NCI-H2227 (cell line): ENCODE data around the gene HECTD1.
"Not testable (repeated sequence)": the region's sequence is repeated elsewhere in the genome, so short reads cannot be mapped to it uniquely, and the experiment has no call there.

Experiments
- DNase-seq: peaks from one replicate; lab custom pipeline; 2025; ENCODE audit not compliant: unreplicated experiment; lab: John Stamatoyannopoulos, UW

The HECTD1 gene

DNA sequence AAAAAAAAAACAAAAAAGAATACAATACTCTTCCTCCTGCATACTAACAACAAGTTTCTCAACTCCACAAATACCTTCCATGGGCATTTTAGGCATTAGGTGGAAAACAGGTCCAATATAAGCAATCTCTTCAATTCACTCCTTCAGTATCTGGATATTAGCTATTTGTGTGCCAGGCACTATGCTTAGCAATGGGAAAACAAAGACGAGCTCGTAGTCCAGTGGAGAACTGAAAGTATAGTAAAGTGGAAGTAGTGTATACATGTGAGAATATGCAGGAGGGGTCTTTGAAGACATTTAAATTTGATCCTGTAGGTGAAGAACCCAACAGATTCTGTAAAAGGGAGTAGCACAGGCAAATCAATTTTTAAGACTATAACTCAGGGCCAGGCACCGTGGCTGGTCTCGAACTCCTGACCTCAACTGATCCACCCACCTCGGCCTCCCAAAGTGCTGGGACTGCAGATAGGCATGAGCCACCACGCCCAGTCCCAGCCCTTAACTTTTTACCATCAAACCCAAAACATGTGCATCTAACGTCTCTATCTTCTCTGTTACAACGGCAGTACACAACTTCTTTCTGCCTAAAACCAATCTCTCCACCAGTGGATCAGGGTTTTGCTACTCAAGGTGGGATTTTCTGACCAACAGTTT, 10.6 kb downstream of the HECTD1 start:
- no peak for DNase-seq

DNA sequence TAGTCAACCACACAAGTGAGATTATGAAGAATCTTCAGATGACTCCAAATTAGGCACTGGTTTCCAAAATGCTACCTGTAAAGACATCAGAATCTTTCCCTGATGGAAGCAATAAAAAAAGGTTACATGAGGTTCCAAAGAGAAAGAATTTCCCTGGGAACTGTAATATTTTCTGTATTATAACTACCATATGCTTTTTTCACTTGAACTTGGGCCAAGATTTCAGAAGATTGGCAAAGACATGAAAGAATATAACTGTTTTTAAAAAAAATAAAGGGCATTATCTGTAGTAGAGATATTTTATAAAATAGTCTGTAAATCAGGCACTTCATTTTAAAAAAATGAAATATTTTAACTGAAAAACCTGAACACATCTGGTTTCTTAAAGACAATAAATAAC, 12.9 kb downstream of the HECTD1 start:
- no peak for DNase-seq

DNA sequence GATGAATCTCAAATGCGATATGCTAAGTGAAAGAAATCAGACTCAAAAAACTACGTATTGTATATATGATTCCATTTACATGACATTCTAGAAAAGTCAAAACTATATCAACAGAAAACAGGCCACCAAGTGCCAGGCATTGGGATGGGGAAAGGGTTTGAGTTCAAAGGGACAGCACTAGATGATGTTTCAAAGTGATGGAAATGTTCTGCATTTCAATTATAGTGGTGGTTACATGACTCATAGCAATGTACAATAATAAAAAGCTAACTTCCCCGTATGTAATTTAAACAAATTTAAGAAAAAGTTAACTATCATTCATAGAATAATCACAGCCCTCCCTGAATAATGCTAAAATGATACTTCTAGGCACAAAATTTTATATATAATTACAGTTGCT, 13.5 kb downstream of the HECTD1 start:
- DNase-seq = no peak

DNA sequence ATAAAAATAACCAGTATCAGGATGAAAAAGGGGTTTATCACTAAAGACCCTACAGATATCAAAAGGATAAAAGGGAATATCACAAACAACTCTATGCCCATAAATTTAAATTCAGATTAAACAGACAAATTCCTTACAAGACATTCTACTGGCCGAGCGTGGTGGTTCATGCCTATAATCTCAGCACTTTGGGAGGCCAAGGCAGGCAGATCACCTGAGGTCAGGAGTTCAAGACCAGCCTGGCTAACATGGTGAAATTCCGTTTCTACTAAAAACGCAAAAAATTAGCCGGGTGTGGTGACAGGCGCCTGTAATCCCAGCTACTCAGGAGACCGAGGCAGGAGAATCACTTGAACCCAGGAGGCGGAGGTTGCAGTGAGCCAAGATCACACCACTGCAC, 15.0 kb downstream of the HECTD1 start:
- DNase-seq = not testable (repeated sequence)

DNA sequence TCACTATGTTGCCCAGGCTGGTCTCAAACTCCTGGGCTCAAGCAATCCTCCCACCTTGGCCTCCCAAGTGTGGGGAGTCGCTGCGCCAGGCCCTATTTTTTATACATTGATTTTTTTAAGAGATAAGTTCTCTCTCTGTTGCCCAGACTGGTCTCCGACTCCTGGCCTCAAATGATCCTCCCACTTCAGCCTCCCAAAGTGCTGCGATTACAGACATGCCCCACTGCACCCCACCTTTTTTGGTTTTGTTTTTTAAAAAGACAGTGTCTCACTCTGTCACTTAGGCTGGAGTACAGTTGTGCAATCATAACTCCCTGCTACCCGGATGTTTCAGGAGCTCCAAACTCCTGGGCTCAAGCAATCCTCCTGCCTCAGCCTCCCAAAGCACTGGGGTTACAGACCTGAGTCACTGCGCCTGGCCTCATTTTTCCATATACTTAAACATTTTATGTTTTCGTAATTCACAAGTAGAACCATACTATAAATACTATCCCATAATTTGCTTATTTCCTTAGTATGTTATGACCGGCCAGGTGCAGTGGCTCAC, 16.8 kb downstream of the HECTD1 start:
- DNase-seq = no peak

DNA sequence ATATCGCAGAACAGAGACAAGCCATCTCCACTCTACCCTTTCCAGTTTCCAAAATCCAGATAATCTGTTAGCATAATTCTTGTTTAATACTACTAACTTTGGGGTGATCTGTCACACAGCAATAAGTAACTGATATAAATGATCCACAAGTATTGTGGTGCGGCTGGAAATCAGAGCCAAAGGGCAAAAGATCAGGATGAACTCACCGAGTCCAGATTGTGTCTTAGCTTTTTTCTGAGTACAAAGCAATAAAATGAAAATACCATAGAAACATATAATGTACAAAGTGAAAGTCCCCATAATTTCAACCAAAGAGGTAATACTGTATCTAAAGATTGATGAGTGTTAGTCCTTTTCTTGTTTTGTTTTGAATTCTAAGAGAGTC, 17.4 kb downstream of the HECTD1 start:
- no peak for DNase-seq

DNA sequence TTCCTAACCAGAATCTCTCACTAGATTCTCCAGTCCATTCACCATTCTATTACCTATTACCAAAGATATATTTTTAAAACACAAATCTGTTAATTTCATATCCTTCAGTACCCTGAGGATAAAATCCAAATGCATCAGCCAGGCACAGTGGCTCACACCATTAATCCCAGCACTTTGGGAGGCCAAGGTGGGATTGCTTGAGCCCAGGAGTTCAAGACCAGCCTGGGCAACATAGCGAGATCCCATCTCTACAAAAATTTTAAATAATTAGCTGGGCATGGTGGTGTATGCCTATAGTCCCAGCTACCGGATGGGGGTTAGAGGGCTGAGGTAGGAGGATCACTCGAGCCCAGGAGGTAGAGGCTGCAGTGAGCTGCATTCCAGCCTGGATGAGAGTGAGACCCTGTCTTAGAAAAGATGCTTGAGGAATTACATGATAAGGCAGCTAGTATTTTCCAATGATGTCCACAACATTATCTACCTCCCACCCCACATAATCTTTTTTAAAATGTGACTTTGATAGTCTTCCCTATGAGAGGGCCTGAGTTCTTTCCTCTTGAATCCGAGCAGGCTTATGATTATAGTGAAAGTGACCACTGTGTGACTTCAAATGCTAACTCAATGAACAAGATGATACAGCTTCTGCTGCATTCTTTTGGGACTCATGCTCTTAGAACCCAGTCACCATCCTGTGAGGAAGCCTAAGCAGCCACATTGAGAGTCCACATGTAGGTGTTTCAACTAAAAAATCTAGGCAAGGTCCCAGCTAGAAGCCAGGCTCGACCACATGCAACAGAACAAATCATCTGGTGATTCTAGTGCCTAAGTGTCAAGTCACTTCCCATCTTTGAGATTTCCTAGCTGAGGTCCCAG, 18.0 kb downstream of the HECTD1 start:
- DNase-seq = no peak

DNA sequence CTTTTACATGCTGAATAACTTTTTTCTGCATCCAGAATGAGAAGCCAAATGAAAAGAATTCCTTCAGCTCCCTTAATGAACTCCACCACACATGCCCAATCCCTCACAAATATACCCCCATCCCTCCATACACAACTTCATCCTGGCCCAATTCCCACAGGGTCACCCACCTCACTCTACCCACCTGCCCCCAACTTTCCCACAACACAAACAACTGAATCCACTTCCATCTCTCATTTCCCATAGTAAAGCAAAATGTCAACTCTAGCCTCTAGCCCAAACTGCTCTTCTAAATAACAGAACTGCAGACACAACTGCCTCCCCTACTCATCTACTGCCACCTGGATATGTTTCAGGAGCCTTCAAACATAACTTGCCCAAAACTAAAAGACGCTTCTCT, 18.8 kb downstream of the HECTD1 start:
- no peak for DNase-seq

DNA sequence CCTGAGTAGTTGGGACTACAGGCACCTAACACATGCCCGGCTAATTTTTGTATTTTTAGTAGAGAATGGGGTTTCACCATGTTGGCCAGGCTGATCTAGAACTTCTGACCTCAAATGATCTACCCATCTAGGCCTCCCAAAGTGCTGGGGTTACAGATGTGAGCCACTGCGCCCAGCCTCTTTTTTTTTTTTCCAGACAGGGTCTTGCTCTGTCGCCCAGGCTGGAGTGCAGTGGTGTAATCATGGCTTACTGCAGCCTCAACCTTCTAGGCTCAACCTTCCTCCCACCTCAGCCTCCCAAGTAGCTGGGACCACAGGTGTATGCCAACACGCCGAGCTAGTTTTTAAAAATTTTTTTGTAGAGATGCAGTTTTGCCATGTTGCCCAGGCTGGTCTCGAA, 25.6 kb downstream of the HECTD1 start:
- DNase-seq = not testable (repeated sequence)

DNA sequence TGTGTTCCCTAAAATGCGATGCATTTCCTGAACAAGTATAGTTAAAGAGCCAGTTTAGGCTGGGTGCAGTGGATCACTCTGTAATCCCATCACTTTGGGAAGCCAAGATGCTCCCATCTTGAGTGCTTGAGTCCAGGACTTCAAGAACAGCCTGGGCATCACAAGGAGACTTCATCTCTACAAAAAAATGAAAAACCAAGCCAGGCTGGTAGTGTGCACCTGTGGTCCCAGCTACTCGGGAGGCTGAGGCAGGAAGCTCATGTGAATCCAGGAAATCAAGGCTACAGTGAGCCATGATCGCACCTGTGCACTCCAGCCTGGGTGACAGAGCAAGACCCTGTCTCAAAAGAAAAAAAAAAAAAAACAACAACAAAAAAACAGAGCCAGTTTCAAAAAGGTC, 26.3 kb downstream of the HECTD1 start:
- no peak for DNase-seq

DNA sequence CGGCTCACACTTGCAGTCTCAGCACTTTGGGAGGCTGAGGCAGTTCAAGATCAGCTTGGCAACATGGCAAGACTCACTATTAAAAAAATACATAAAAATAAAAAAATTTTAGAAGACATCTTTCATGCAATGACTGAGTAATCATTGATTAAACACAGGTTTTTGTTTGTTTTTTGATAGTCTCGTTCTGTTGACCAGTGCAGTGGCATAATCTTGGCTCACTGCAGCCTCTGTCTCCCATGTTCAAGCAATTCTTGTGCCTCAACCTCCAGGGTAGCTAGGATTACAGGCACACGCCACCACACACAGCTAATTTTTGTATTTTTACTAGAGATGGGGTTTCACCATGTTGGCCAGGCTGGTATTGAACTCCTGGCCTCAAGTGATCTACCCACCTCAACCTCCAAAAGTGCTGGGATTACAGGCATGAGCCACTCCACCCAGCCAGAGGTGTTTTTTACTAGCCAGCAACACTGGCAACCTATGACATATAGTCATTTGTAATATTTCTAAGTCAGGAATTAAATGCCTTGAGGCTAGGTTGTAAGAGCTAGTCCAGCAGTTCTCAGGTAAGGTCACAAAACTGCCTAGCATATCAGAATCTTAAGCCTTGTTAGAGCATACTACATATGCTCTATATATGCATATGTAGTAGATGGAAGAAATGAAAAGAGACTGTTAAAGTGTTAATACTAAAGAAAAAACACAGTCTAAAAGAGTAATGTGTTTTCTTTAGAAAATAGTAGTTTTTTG, 27.1 kb downstream of the HECTD1 start:
- no peak for DNase-seq

DNA sequence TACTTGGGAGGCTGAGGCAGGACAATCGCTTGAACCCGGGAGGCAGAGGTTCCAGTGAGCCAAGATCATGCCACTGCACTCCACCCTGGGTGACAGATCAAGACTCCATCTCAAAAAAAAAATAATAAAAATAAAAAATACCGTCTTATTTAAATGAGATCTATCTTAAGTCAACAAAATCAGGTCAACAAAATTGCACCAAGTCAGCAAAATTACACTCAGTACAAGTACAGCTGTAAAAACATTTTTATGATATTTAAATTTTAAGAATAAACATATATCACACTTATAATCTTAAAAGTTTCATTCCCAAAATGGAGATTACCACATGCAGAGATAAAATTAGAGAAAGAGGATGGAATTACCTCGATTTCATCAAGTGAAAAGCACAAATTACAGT, 33.2 kb downstream of the HECTD1 start:
- DNase-seq = no peak

DNA sequence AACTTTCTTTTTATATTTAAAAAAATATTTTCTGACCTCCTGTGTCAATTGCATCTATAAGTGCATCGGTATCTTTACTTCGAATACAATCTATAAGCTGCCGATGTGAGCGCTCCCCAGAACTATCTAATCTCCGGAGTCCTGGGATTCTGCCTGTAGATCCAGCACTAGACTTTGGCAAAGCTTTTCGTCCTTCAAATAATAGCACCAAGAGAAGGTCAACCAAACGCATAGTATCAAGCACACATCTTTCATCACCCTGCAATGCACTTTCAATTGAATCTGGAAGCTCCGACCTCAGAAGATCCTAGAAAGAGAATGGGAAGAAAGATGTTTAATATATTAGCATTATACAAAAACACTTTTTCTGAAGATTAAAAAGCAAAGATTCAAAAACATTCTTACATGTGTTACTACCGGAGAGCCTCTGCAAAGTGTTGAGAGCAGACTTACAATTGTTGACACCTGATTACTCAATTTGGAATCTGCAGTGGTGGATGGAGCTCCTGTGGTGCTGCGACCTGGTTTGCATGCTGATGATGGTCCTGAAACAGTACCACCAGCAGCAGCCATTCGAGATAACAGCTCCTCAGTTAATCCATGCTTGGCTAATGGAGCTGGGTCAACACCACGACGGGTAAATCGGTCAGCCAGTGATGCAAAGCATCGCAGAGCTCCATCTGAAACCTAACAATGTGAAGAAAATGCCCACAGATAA, 34.3 kb downstream of the HECTD1 start:
- no peak for DNase-seq

DNA sequence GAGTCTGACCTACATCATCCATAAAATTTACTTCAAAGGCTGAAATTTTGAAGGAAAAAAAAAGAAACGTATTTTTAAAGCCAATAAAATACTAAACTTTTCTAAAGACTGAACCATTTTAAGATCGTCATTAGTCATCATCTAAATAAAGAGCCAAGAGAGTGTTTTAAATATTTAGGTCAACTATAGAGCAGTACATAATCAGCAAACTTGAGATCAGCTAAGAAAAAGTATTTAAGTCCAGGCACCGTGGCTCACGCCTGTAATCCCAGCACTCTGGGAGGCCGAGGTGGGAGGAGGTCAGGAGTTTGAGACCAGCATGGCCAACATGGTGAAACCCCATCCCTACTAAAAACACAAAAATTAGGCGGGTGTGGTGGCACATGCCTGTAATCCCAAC, 35.5 kb downstream of the HECTD1 start:
- no peak for DNase-seq

DNA sequence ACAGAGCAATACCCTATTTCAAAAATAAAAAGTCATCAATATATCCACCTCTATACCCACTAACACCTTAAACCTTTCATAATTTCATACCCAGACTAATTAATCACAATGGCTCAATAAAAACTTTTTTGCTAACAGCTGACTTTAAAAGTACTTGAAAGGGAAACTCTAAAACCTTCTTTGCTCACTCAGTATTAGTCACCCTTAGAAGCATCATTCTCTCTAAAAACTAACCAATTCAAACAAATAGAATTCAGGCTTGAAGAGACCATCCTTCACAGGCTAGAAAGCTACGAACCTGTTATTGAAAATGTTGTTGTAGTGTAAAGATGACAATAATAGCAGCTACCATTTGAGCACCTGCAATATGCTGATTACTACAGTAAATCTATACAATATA, 37.2 kb downstream of the HECTD1 start:
- DNase-seq = no peak

DNA sequence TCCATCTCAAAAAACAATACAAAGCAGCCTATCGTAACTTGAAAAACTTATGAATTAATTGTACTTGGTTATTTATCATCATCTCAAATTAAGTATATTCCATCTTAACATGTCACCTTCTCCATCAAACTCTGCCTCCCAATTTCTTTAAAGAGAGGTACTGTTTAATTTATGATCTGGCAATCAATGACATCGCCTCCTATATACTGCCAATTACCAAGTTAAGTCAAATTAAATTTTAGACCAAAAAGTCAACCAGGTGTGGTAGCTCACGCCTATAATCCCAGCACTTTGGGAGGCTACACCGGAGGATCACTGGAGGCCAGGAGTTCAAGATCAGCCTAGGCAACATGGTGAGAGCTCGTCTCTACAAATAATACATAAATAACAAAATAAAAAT, 37.7 kb downstream of the HECTD1 start:
- no peak for DNase-seq

DNA sequence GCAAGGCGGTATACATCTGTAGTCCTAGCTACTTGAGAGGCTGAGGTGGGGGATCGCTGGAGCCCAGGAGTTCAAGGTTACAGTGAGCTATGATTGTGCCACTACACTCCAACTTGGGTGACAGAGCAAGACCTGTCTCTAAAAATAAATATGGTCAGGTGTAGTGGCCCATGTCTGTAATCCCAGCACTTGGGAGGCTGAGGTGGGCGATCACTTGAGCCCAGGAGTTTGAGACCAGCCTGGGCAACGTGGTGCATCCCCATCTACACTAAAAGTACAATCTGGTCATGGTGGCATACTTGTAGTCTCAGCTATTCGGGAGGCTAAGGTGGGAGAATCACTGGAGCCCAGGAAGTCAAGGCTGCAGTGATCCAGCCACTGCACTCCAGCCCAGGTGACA, 40.6 kb downstream of the HECTD1 start:
- no peak for DNase-seq

DNA sequence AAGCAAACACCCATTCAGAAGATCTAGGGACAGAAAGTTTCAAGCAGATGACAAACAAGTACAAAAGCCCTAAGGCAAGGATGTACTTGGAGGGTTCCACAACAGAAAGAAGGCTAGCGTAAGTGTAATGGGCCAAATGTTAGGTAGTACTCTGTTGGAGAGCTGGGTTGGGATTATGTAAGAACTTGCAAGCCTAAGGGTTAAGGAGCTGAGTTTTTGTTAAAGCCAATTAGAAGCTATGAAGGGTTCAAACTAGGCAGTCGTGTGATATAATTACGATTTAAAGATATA, 41.4 kb downstream of the HECTD1 start:
- DNase-seq = no peak

DNA sequence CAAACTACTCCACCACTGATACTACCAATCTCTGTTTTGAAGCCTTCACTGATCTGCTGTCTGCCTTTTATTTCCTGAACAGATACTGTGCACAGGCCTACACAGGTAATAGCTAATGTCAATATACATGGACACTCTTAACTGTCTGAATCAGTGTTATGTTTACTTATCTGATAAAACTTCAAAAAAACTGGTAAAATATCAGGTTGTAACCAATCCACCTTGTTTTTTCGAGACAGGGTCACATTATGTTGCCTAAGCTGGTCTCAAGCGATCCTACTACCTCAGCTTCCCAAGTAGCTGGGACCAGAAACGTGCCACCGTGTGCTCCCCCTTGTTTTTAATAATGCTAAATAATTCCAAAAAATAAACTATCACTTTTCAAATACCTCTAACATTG, 43.5 kb downstream of the HECTD1 start:
- DNase-seq = no peak

DNA sequence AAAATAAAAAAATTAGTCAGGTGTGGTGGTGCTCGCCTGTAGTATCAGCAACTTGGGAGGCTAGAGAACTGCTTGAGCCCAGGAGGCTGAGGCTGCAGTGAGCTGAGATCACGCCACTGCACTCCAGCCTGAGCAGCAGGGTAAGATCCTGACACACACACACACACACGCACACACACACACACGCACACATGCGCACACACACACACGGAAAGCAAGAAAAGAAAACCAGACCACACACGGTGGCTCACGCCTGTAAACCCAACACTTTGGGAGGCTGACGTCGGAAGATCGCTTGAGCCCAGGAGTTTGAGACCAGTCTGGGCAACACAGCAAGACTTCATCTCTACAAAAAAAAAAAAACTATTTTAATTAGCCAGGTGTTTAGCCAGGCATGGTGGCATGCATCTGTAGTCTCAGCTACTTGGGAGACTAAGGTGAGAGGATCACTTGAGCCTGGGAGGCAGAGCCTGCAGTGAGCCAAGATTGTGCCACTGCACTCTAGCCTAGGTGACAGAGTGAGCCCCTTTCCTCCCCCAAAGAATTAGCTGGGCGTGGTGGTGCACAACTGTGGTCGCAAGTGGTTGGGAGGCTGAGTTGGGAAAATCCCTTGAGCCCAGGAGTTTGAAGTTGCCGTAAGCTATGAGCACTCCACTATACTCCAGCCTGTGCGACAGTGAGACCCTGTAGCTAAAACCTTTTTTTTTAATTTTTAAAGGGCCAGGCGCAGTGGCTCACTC, 44.5 kb downstream of the HECTD1 start:
- DNase-seq = no peak

DNA sequence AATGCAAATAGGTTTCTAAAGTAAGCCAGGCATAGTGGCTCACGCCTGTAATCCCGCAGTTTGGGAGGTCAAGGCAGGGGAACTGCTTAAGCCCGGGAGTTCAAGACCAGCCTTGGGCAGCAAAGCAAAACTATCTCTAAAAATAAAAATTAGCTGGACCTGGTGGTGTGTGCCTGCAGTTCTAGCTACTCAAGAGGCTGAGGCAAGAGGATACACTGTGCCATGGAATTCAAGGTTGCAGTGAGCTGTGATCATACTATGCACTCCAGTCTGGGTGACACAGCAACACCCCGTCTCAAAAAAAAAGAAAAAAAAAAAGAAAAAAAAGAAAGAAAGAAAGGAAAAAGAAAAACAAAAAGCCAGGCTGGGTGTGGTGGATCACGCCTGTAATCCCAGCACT, 46.3 kb downstream of the HECTD1 start:
- no peak for DNase-seq
